ENCODE measurements around the gene NAALADL2.

- TF ChIP-seq NFE2L2 (conservative IDR thresholded peaks at IDR 0.05; ENCODE audit: low read length) (no peak), RARB (CRISPR knock-in tag; IDR thresholded peaks at IDR 0.05) (no peak), RCOR1 (IDR thresholded peaks at IDR 0.05; ENCODE audit: low read depth, low read length) (no peak), CTCF (IDR thresholded peaks at IDR 0.05) (no peak), JUN (IDR thresholded peaks at IDR 0.05) (no peak), TP53 (CRISPR knock-in tag; IDR thresholded peaks at IDR 0.05) (no peak), BHLHE40 (IDR thresholded peaks at IDR 0.05; ENCODE audit: low read depth, low read length) (no peak), USF2 (IDR thresholded peaks at IDR 0.05) (no peak), KDM5A (IDR thresholded peaks at IDR 0.05) (no peak)
Observed at GRCh38 chr3:175279911-175280310, 420.8 kb downstream of the NAALADL2 start.

All from A549 (cell line).